GM21526 (cell line): Measurements from ENCODE around the gene MYB.

ENCODE experiments used
- ATAC-seq: cut with Tn5 transposase; IDR thresholded peaks from one replicate; pipeline ENCODE4 v1.9.1; 2021; ENCODE audit warnings: moderate library complexity; ENCODE audit not compliant: unreplicated experiment, low FRiP score

Gene MYB

DNA sequence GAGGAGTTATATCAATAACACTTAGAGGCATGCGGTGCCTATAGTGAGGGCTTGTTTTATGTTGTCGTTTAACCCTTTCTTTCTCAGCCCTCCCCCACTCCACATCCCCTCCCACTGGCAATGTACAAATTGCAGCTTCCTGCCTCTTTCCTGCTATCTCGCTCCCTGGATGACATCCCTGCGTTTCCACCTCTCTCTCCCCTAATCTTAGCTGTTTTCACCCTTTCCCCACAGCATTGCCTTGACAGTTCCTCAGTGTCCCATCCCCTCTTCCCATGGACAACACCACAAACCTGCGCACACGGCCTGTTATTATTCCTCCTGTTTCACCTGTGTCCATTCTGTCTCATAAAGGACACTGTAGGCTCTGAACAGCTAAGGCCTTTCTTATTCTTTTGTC lies 34.5 kb downstream of the MYB start:
- no peak for ATAC-seq

DNA sequence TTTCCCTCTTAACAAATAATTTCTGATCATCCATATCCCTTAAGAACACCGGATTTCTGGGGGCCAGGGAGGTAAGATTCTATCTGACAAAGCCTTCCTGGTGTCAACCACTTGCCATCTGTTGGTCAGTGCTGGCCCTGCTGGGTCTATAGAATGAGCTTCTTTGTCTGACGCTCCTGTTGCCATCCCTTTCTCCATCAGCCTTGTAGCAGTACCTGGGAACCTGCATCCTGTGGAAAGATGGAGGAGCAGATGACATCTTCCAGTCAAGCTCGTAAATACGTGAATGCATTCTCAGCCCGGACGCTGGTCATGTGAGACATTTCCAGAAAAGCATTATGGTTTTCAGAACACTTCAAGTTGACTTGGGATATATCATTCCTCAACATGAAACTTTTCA lies 36.6 kb downstream of the MYB start:
- ATAC-seq: no peak

DNA sequence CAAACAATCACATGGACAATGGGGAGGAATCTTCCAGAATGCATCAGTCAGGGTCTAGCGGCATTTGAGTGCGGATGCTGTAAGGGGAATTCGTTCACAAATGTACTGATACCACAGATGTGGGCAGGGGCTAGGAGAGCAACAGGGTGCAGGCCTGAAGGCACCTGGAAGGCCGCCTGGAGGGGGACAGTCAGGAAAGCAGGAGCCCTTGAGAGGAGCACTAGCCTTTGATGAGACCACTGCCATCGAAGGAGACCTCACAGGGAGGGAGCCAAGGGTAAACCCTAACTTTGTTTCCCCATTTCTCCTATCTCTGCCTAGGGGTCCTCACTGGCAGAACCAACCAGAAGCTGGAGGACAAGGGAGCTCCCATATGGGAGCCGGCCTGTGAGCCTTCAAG lies 38.2 kb downstream of the MYB start:
- ATAC-seq: no peak

DNA sequence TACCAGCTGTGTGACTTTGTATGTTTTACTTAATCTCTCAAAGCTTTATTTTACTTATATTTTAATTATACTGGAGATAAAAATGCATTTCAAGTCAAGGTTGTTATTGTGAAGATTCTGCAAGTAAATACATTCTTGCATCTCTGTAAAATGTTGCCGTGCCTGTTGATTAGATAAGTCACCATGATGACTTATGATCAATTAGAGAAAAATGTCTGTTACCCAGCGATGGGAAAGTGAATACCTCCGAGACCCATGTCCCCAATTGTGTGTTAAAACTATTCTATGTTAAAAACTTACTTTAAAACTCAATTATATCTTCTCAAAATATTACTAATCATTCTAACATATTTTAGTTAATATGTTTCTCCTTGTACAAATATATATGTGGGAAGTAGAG lies 39.9 kb downstream of the MYB start:
- ATAC-seq: no peak

DNA sequence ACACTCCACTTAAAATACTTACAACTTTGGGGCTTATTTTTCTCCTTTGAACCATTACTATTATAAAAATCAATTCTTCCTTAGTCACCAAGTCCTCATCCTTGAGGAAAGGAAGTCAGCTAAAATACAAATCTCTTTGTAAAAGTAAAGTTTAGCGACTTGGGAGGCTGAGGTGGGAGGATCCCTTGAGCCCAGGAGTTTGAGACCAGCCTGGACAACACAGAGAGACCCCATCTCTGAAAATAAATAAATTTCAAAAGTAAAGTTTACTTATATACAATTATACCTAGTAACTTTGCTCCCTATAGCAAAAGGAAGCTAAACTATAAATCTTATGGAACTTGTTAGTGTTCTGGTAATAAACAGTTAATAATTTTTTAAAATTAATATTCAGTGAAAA lies 40.4 kb downstream of the MYB start:
- no peak for ATAC-seq

DNA sequence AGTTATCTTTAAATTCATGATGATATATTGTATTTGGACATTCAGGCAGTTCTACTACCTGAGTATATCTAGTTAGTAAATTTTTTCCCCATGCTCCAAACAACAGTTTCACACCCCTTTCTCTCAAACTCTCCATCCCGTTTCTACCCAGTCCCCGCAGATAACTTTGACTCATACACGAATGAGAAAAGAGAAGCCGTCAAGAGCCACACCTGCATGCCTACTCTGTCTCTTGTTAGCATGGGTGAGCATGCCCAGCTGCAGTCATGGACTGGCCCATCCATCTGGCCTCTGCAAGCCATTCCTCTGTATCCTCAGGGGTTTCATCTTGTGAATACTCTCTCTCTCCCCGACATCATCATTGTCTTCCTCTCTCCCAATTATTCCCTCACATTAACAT lies 41.5 kb downstream of the MYB start:
- ATAC-seq: no peak

DNA sequence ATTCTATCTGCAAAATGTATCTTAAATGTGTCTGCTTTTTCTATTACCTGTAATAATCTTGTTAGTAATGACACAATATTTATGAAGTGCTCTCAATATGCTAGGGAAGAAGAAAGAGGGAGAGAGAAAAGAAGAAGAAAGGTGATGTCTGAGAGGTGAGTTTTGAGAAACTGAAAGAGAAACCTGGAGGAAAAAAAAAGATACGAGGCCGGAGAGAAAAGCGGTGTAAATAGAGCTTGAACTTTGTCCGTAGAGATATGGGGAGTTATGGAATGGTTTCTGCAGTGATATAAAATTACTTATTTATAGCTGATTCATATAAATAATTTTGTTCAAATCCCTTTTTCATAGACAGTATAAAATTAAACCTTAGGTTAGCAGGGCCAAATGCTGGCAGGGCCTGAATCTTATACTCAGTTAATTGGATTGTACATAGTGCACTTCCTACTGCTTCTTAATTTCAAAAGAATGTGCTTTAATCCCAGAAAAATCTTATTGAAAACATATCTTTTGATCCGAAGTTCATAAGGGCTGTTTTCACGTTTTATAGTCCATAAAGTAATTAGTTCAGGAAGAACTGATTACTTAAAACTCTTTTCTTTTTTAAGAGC lies 43.0 kb downstream of the MYB start:
- ATAC-seq: no peak

DNA sequence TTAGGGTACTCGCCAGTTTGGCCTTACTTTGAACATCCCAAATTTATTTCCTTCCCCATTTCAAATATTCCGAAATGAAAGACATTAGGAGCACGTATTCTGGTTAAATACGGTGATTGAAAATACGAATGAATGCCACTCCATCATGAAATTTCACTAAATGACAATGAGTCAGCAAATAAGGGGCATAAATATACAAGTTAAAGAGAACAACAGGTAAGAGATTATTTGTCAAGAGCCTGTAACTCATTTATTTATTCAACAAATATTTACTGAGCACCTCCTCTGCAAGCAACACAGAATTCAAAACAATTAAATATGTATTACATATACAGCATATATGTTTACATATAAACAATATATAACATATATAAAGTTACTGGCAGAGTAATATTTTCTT lies 44.8 kb downstream of the MYB start:
- ATAC-seq: no peak

DNA sequence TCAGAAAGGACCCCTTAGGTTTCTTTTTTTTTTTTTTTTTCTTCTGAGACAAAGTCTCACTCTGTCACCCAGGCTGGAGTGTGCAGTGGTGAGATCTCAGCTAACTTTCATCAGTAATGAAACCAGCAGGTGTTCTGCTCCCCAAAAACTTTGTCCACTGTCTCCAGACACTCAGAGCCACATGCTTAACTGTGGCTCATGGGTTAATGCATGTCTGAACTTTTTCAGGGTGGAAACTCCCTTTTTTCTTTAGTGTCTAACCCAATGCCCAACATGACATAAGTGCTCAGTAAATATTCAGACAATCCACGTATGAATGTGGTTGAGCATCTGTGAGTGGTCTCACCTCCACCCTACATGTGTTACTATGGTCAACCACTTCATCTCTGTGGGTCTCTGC lies 45.4 kb downstream of the MYB start:
- ATAC-seq: peak; percentile 81

DNA sequence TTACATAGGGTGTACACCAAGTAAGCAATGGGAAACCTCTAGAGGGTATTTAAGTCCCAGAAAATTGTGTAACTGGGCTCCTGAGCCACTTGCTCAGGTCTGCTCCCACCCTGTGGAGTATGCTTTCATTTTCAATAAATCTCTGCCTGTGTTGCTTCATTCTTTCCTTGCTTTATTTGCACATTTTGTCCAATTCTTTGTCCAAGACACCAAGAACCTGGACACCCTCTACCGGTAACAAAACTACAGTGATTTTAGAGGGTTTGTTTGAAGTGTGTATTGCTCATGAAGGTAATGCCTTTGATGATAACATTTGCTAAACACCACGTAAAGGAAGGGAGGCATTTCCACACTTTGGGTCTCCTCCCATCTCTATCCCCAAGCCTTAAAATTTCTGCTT lies 46.2 kb downstream of the MYB start:
- ATAC-seq: no peak

DNA sequence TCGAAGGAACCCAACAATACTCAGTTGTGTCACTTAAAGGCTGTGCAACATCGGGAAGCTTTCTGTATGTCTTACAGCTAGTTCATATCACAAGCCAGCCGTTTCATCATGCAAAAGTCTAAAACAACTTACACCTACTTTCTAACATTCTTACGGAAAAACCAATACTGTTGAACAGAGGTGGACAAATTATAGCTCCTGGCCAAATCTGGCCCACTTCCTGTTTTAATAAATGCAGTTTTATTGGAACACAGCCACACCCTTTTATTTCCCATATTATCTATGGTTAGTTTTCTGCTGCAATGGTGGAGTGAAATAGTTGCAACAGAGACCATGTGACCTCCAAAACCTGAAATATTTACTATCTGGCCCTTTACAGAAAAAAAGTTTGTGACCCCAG lies 46.6 kb downstream of the MYB start:
- ATAC-seq: no peak

DNA sequence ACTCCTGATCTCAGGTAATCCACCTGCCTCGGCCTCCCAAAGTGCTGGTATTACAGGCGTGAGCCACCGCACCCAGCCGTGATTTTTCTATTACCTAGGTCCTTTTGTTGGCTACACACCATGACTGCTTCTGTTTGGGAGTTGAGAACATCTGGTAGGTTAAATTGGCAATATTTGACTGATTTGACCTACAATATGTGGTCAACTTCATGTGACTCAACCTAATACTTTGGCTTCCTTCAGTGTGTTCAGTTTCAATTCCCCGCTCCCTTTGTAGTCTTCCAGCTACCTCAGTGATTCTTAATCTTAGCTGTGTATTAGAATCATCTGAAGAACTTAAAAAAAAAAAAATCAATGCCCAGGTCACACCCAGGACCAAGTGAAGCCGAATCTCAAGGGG lies 47.4 kb downstream of the MYB start:
- no peak for ATAC-seq

DNA sequence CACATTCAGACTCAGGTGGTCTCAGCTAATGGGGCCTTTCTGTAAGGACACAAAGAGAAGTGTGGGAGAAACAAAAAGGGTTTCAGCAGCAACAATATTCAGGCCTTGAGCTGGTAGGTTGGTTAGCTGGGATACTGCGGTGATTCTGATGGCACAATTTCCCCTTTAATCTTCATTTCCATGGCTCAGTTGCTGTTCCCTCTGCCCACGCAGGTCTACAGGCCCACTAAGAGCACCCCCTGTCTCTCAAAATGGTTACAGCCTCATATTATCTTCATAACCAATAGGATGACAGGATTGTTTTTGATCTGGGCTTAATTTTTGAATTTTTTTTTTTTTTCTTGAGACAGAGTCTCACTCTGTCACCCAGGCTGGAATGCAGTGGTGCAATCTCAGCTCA lies 48.9 kb downstream of the MYB start:
- no peak for ATAC-seq

DNA sequence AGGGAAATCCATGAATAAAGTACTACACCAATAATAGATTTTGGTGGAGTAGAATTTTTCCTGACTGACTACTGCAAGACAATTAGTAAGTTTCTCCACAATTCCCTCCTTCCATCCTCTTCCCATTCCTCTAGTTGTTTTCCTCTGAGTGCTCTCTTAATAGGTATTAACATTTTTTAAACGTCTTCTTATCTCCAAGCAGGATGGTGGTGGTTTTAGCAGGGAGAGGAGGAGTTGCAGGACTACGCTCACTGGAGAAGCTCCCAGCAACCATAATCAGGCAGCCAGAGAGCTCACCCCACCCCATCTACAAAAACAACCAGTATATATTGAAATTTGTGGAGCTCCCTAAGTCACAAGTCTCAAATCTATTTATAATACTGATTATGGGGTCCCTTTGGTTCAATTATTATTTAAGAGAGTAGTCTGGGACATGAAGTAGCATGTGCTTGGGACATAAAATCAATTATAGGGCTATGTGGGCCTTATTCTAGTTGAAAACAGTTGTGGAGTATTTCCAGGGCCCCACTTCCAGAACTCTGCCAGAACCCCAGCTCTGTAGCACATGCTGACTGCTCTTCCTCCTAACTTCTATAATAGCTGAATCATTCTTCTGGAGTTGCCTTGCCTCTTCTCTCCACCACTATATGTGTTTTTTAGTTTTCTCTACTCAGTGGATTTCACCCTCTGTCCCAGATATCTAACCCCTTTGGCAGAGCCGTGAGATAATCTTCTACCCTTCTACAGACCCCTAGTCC lies 49.8 kb downstream of the MYB start:
- no peak for ATAC-seq

DNA sequence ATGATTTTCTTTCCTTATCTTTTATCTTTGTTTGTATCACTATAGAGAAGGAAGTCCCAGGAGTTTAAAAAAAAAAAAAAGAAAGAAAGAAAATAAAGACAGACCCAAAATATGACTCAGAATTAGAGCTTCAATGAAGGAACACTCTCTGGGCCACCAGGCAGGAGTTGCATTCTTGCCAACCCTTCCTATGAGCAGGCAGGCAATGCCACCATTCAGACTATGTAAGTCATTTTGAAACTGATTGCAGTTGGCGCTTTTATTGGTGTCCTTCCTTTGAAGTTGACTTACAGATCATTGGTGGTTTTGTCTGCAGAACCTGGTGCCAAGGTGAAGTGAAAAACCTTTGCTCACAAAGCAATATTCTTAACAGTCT lies 50.3 kb downstream of the MYB start:
- no peak for ATAC-seq

DNA sequence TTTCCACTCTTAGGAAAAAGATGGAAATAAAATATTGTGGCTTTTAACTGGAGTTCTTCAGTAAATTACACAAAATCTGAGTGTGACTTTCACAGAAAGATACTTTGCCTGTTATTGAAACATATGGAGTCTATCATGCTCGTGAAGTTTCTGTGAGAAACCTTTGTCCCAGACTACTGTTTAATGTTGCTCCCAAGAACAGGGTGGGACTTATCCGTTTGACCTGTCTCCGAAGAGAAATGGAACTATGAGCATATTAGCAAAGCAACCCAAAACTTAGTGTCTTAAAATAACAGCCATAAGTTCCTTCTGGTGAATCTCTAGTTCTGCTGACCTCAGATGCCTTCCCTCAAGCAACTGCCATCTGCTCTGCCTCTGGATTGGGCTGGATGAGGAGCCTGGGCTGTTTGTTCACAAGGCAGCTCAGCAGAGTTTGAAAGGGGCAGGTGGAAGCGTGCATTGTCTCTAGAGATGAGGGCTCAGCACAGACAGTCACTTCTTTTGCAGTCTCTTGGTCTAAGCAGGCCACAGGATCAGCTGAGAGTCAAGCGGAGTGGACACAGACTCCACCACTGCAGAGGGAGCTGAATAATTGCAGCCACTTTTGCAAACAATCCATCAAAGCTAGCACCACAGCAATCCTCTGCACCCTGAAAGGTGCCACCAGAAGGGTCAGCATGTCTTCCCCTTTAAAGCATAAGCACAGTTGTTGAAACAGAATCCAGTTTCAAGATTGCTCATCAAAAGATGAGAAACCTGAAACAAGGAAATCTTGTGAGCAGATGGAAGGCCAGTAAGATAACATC lies 52.8 kb downstream of the MYB start:
- ATAC-seq: peak; percentile 50

DNA sequence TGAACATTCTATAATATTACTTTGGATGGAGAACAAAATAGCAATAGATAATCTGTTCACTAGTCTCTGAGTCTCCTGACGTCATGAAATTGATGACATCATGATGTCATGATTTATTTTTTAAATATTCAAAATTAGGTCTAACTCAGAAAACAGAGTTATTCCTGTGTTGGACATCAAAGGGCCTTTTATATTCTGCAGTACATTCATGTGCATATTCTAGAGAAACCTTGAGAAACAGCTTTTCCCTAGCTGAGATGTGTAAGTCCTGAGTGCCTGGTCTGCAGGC lies 53.3 kb downstream of the MYB start:
- no peak for ATAC-seq

DNA sequence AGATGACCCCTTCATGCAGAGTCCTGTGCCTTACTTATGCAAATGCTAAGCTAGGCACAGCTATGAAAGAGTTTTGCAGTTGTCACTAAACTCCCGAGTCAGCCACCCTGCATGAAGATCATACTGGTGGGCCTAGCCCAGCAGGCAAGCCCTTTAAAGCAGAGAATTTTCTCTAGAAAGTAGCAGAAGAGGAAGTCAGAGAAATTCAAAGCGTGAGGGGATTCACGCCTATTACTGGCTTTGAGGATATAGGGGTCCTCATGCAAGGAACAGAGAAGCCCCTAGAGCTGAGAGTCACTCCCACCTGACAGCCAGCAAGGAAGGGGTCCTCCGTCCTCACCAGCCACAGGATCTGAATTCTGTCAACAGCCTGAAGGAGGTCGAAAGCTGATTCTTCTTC lies 54.6 kb downstream of the MYB start:
- ATAC-seq: no peak

DNA sequence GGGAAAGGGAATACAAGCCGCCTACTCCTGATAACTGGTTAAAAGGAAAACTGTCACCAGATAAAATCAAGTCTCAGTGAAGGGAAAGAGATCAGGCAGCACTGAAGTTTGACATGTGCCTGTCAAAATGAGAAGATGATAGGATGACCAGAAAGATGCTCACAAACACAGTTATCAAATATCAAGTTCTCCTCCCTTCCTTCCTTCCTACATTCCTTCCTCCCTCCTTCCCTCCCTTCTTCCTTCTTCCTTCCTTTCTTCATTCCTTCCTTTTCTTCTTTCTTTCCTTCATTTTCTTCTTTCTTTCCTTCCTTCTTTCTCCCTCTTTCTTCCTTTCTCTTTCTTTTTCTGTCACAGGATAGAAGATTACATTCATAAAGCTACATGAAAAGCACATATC lies 55.2 kb downstream of the MYB start:
- no peak for ATAC-seq

DNA sequence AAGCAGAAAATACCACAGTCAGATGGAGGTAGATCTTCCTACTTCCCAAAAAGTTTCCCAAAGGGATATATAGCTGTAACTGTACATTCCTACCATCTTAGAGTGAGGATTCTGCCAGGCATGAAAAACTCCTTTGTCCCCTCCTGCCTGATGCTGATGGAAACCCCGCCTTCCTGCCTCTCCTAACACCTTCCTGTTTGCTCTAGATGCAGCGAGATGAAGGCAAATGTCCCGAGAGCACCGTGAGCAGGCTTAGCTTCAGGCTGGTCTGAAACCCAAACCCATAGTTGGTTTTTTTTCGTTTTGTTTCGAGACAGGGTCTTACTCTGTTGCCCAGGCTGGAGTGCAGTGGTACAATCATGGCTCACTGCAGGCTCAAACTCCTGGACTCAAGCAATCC lies 55.6 kb downstream of the MYB start:
- no peak for ATAC-seq

DNA sequence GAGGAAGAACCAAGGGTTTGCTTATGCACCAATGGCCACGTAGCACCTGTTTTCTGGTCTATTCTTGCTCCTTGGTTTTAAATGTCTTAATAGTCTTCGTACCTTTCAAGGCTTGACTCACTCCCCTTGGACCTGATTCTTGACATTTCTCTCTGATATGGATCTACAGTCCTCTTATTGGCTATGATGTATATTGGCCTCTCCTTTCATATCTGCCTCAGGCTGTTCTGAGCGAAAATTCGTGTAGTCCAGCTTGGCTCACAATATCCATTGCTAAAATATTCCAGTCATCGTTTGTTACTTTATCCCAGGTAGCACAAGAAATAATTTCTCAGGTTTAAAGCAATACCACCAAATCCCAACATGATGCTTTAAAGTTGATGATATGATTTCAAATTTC lies 59.6 kb downstream of the MYB start:
- ATAC-seq: no peak
